HepG2 (cell line): ENCODE results near the gene C1R. TPM values are rescaled to one million over a fixed set of nuclear protein-coding genes. Genes with fewer than 3 reads are reported as not detected.

Experiments
- CREB3 ChIP-seq: sonication (generic); formaldehyde crosslinking; IDR thresholded peaks from 2 replicates; pipeline ENCODE4 v1.5.0; 2020; ENCODE audit warnings: missing genetic modification reagents
- DMAP1 ChIP-seq: IDR thresholded peaks from 2 replicates; pipeline ENCODE4 v1.6.1; 2016
- ELK4 ChIP-seq: sonication (generic); formaldehyde crosslinking; IDR thresholded peaks from 2 replicates; pipeline ENCODE4 v1.9.0; 2021; ENCODE audit warnings: missing genetic modification reagents, borderline replicate concordance
- ESRRA ChIP-seq: sonication (generic); formaldehyde crosslinking; IDR thresholded peaks from 2 replicates; pipeline ENCODE4 v1.5.1; 2020; ENCODE audit warnings: mild to moderate bottlenecking, low read depth, missing genetic modification reagents
- HCFC1 ChIP-seq: fragments of 150-350 bp; IDR thresholded peaks from 2 replicates; pipeline ENCODE4 v1.6.1; 2014; ENCODE audit warnings: low read depth, low read length
- HDAC6 ChIP-seq: fragments of 200-600 bp; sonication (generic); IDR thresholded peaks from 2 replicates; pipeline ENCODE4 v1.7.0; 2017; ENCODE audit warnings: mild to moderate bottlenecking, antibody characterized with exemption, low read length, low read depth
- HNRNPL ChIP-seq: fragments of 200-400 bp; formaldehyde crosslinking; IDR thresholded peaks from 2 replicates; pipeline ENCODE4 v1.6.1; 2017; ENCODE audit warnings: mild to moderate bottlenecking, low read depth, low read length
- HNRNPLL ChIP-seq: fragments of 200-400 bp; formaldehyde crosslinking; IDR thresholded peaks from 2 replicates; pipeline ENCODE4 v1.6.1; 2017; ENCODE audit warnings: mild to moderate bottlenecking, low read depth, low read length; ENCODE audit not compliant: poor library complexity, severe bottlenecking
- PAXIP1 ChIP-seq: sonication (generic); formaldehyde crosslinking; conservative IDR thresholded peaks from 2 replicates; pipeline ENCODE4 v1.4.0; 2020; ENCODE audit warnings: mild to moderate bottlenecking, missing genetic modification reagents, moderate library complexity
- PHF21A ChIP-seq: sonication (generic); formaldehyde crosslinking; IDR thresholded peaks from 2 replicates; pipeline ENCODE4 v1.5.0; 2020; ENCODE audit warnings: mild to moderate bottlenecking, missing genetic modification reagents
- TBP ChIP-seq: sonication (generic); formaldehyde crosslinking; IDR thresholded peaks from 2 replicates; pipeline ENCODE4 v1.5.0; 2020; ENCODE audit warnings: missing genetic modification reagents
- TEAD2 ChIP-seq: sonication (generic); formaldehyde crosslinking; IDR thresholded peaks from 2 replicates; pipeline ENCODE4 v1.9.0; 2021; ENCODE audit warnings: missing genetic modification reagents
- USF2 ChIP-seq, 2 experiments: sonication (generic) in 1 of 2; formaldehyde crosslinking in 1 of 2; IDR thresholded peaks; 2 replicates each; pipeline versions ENCODE4 v1.5.1 to v1.6.1; 2011 to 2020; ENCODE audit warnings: borderline replicate concordance in 1 of 2, low read depth in 1 of 2, low read length in 1 of 2, mild to moderate bottlenecking in 1 of 2, missing genetic modification reagents in 1 of 2, moderate library complexity in 1 of 2
- ZFX ChIP-seq: sonication (generic); formaldehyde crosslinking; IDR thresholded peaks from 2 replicates; pipeline ENCODE4 v1.4.0; 2020; ENCODE audit warnings: mild to moderate bottlenecking, low read depth, missing genetic modification reagents, moderate library complexity
- ZNF18 ChIP-seq: sonication (generic); formaldehyde crosslinking; IDR thresholded peaks from 2 replicates; pipeline ENCODE4 v1.8.0; 2022; ENCODE audit warnings: mild to moderate bottlenecking, missing genetic modification reagents; ENCODE audit not compliant: insufficient replicate concordance
- ZNF292 ChIP-seq: sonication (generic); formaldehyde crosslinking; IDR thresholded peaks from 2 replicates; pipeline ENCODE4 v1.8.1; 2022; ENCODE audit warnings: mild to moderate bottlenecking, low read depth, missing genetic modification reagents, borderline replicate concordance
- ZNF572 ChIP-seq: sonication (generic); formaldehyde crosslinking; IDR thresholded peaks from 2 replicates; pipeline ENCODE4 v1.5.1; 2020; ENCODE audit warnings: mild to moderate bottlenecking, missing genetic modification reagents
- ZNF589 ChIP-seq: sonication (generic); formaldehyde crosslinking; conservative IDR thresholded peaks from 2 replicates; pipeline ENCODE4 v1.8.0; 2022; ENCODE audit warnings: mild to moderate bottlenecking, moderate library complexity, missing genetic modification reagents
- ZSCAN20 ChIP-seq: sonication (generic); formaldehyde crosslinking; IDR thresholded peaks from 2 replicates; pipeline ENCODE4 v1.4.0; 2020; ENCODE audit warnings: missing genetic modification reagents, mild to moderate bottlenecking, borderline replicate concordance
- polyA plus RNA-seq, 8 experiments: library from polyadenylated mRNA; depleted of rRNA in 3 of 8; stranded (reverse) in 7 of 8; unstranded in 1 of 8; fragments of >200 nt; fragmentation: Illumina TruSeq in 4 of 8; extraction: Trizol in 4 of 8; gene quantifications; 2 replicates each; pipeline versions ENCODE4 v1.2.1 to v1.2.3, GENCODE V29; 2011 to 2016; ENCODE audit warnings: low read depth in 4 of 8, missing spikeins in 1 of 8, mixed read lengths in 1 of 8; ENCODE audit not compliant: insufficient read depth in 1 of 8
- total RNA-seq, 5 experiments: library from RNA; depleted of rRNA; stranded (reverse); fragments of >200 nt; fragmentation: Illumina TruSeq; extraction: Trizol; gene quantifications; 2 replicates each; pipeline ENCODE4 v1.2.3, GENCODE V29; 2016; ENCODE audit warnings: low read depth in 1 of 5

Gene C1R
- total and polyA plus RNA-seq, 2 of the 13 experiments (the other 11 are each of a cell fraction or from before 2014, with no cell fraction given) = 3.5 to 6.5 TPM

- TF ChIP-seq TBP (CRISPR knock-in tag) (no peak), PHF21A (CRISPR knock-in tag) (no peak), PAXIP1 (no peak), ZNF18 (CRISPR knock-in tag) (no peak), ZNF292 (CRISPR knock-in tag) (peak; percentile 60; the same call in 1 of the 2 replicates), ELK4 (no peak), DMAP1 (CRISPR knock-in tag) (no peak), ZFX (CRISPR knock-in tag) (0 out of 2 replicates have a peak, but pooled peaks have one; percentile 38), HNRNPLL (peak; percentile 20), ZNF572 (peak; percentile 76; the same call in 1 of the 2 replicates), TEAD2 (CRISPR knock-in tag) (no peak), HNRNPL (0 out of 2 replicates have a peak, but pooled peaks have one; percentile 37), HCFC1 (no peak), ZNF589 (CRISPR knock-in tag) (no peak), USF2 (IDR thresholded peaks at IDR 0.05; ENCODE audit: low read depth, low read length) (no peak), USF2 (CRISPR knock-in tag; IDR thresholded peaks at IDR 0.05; ENCODE audit: borderline replicate concordance) (no peak), CREB3 (CRISPR knock-in tag) (no peak), HDAC6 (no peak), ESRRA (CRISPR knock-in tag) (no peak), ZSCAN20 (CRISPR knock-in tag) (no peak)
These were observed 38.7 kb upstream of the C1R start (continued) for GRCh38 chr12:7130701-7131501.
